ENCODE results near the gene TRIB2. TPM values are rescaled to one million over a fixed set of nuclear protein-coding genes. Genes with fewer than 3 reads are reported as not detected.
A peak's percentile ranks its signal among the peaks of the same experiment; 100 is the strongest.

The TRIB2 gene
- total RNA-seq (2012; rRNA removed) = 12.7 and 16.1 TPM in 2 replicates
- 10.7 and 12.0 TPM in 2 replicates for polyA plus RNA-seq (2012; rRNA removed)
- polyA plus RNA-seq (2012; cell fraction: cytosol; rRNA removed) = 8.4 and 17.9 TPM in 2 replicates
- polyA plus RNA-seq (2012; cell fraction: nucleus; rRNA removed; ENCODE audit: low replicate concordance) = 30.1 and 46.8 TPM in 2 replicates
- percentile 86 among the genes with signal in this experiment for Bru-seq, nascent RNA
- BruChase-seq, experiment 1, labeled RNA remaining after a 6-hour chase = percentile 50 among the genes with signal in this experiment
- BruChase-seq, experiment 2, labeled RNA remaining after a 2-hour chase = percentile 68 among the genes with signal in this experiment
- long read RNA-seq, full-length matches to known transcripts = 36 of 53 reads
- long read RNA-seq, partial matches to known transcripts = 14 of 53 reads
- long read RNA-seq, other reads (novel, unspliced or antisense) = 3 of 53 reads

- peak within 1 kb of the TSS; percentile 90 for H2BK5ac ChIP-seq (ENCODE audit: low read depth, low read length, poor library complexity, severe bottlenecking)
- peak within 1 kb of the TSS; percentile 87 for H2AK9ac ChIP-seq (replicated peaks; ENCODE audit: low read depth, low read length, poor library complexity)
- H3K23ac ChIP-seq (ENCODE audit: low read depth, low read length) = peak within 1 kb of the TSS; percentile 99
- no peaks in the 10 kb centered on the region for H3K9me3 ChIP-seq (ENCODE audit: control insufficient read depth, insufficient read depth, low read length)
- H4K5ac ChIP-seq (ENCODE audit: low read depth, low read length) = peak within 1 kb of the TSS; percentile 85
- peaks cover 5% of the 10 kb centered on the region; the same call in 1 of the 2 replicates for H3K9me1 ChIP-seq (ENCODE audit: insufficient read depth, low read length)
- ChIA-PET POLR2A (ENCODE audit: unreplicated experiment) (interaction anchor here (0.6 to 0.7 kb wide), 5 partner anchors 12 to 819 kb away, joined by 3 to 5 read pairs (median 3); no protein-coding TSS in a partner anchor), CTCF (interaction anchor here (0.6 to 2.7 kb wide), 18 partner anchors 9 to 665 kb away, joined by 3 to 12 read pairs (median 3); no protein-coding TSS in a partner anchor)
- peak within 1 kb of the TSS; percentile 96 for H3K18ac ChIP-seq (ENCODE audit: low read depth, low read length)
- BruUV-seq (replicated peaks) = no TSS peak
- peak within 1 kb of the TSS; percentile 91 for H3K56ac ChIP-seq (ENCODE audit: extremely low read depth, insufficient read depth, low read length)
- intact Hi-C loops (cut with micrococcal nuclease) (loop anchor here (1.0 to 5.0 kb wide), 14 partner anchors 159 to 886 kb away; no protein-coding TSS in a partner anchor), in situ Hi-C loops (cut with MboI; ENCODE audit: low sequenced_read_pairs) (loop anchor here (5.0 to 10.0 kb wide), 6 partner anchors 291 to 884 kb away; no protein-coding TSS in a partner anchor), dilution Hi-C loops (cut with HindIII; ENCODE audit: low sequenced_read_pairs, unreplicated experiment) (no loop called here)
- H3K4me2 ChIP-seq (ENCODE audit: low read depth, low read length) = peak within 1 kb of the TSS; percentile 95
- ATAC-seq (ENCODE audit: low read depth) (peak; percentile 78), DNase-seq (peak; percentile 84)
- peak within 1 kb of the TSS; percentile 92 for H3K4me3 ChIP-seq (ENCODE audit: insufficient read depth, low read depth, low read length)
- peak within 1 kb of the TSS; percentile 59; the same call in 2 of the 3 replicates for H2BK15ac ChIP-seq (ENCODE audit: low read depth, low read length)
- H4K91ac ChIP-seq (ENCODE audit: insufficient read depth, low read depth, low read length) = peak within 1 kb of the TSS; percentile 93
- peak within 1 kb of the TSS; percentile 85; the same call in 1 of the 2 replicates for H2BK20ac ChIP-seq (ENCODE audit: low read depth, low read length)
- no peaks in the 10 kb centered on the region for H3K36me3 ChIP-seq (ENCODE audit: control insufficient read depth, insufficient read depth, low read length)
- peaks cover 14% of the 10 kb centered on the region for H3K4me1 ChIP-seq (ENCODE audit: control insufficient read depth, insufficient read depth, low read length)
- H2BK120ac ChIP-seq (ENCODE audit: low read depth, low read length) = peak within 1 kb of the TSS; percentile 87
- peak within 1 kb of the TSS; percentile 92 for H2AFZ ChIP-seq (replicated peaks; ENCODE audit: low read length, poor library complexity)
- peak within 1 kb of the TSS; percentile 98 for H3K27ac ChIP-seq (ENCODE audit: insufficient read depth, low read length)
- H3K27me3 ChIP-seq (ENCODE audit: control insufficient read depth, insufficient read depth, low read length) = no peaks in the 10 kb centered on the region
- H3K79me1 ChIP-seq (ENCODE audit: low read depth in 1 of 2, low read length in 2 of 2) = peaks cover 0 to 42% of the 10 kb centered on the region in 2 experiments; a peak in 2 of 4 replicates
- WGBS, 2 experiments (ENCODE audit: extremely low coverage in 2 of 2, insufficient read length in 1 of 2) = 2% methylated on average over 23 of the region's 90 CpGs; no CpG with 5 or more reads in 1 of the 2 experiments
- H3K14ac ChIP-seq (replicated peaks; ENCODE audit: low read depth, low read length) = peak within 1 kb of the TSS; percentile 99
- peak within 1 kb of the TSS; percentile 88 to 96 for H4K8ac ChIP-seq (ENCODE audit: low read depth in 2 of 2, low read length in 2 of 2)
- peaks cover 14% of the 10 kb centered on the region; the same call in 1 of the 2 replicates for H4K20me1 ChIP-seq (ENCODE audit: insufficient read depth, low read length)
- peak within 1 kb of the TSS; percentile 65 for H2AK5ac ChIP-seq (ENCODE audit: low read depth, low read length)
- peak within 1 kb of the TSS; percentile 98 for H3K4ac ChIP-seq (ENCODE audit: low read depth, low read length)
- TF ChIP-seq RCOR1 (IDR thresholded peaks at IDR 0.05; ENCODE audit: insufficient replicate concordance, low read length) (no peak), BHLHE40 (IDR thresholded peaks at IDR 0.05; ENCODE audit: low read depth, low read length) (no peak), FOS (IDR thresholded peaks at IDR 0.05; ENCODE audit: low read depth, low read length) (no peak), MAZ (IDR thresholded peaks at IDR 0.05; ENCODE audit: borderline replicate concordance, low read depth, low read length) (peak; percentile 61; the same call in 1 of the 2 replicates), SMC3 (IDR thresholded peaks at IDR 0.05; ENCODE audit: low read depth, low read length) (peak; percentile 22; the same call in 1 of the 2 replicates), RAD21 (IDR thresholded peaks at IDR 0.05; ENCODE audit: low read length) (peak; percentile 39), CTCF (conservative IDR thresholded peaks at IDR 0.05; ENCODE audit: low read depth, low read length) (peak; percentile 24; the same call in 1 of the 2 replicates), POLR2A (IDR thresholded peaks at IDR 0.05; ENCODE audit: low read depth, low read length) (peak; percentile 15; the same call in 1 of the 2 replicates)
- peak within 1 kb of the TSS; percentile 98 for H3K9ac ChIP-seq (ENCODE audit: low read depth, low read length)
Observed at GRCh38 chr2:12716282-12717190, at the start of gene TRIB2. Gene TRIB2, plus strand, starts transcription at chr2:12716936. Its CDS starts 1,372 bp downstream, at chr2:12718308.
